G401 (cell line): Measurements from ENCODE around the gene LMTK2. TPM values are rescaled to one million over a fixed set of nuclear protein-coding genes. Genes with fewer than 3 reads are reported as not detected.
"Not testable (repeated sequence)": the region's sequence is repeated elsewhere in the genome, so short reads cannot be mapped to it uniquely, and the experiment has no call there.

Source experiments
- DNase-seq: peaks from one replicate; pipeline ENCODE4 v3.0.0-alpha.2; 2015; ENCODE audit warnings: low spot score
- in situ Hi-C: cut with HindIII; loops from 2 replicates; pipeline ENCODE4 v1.10.0; 2016; ENCODE audit warnings: low sequenced_read_pairs, mixed read lengths
- total RNA-seq: library from RNA; depleted of rRNA; stranded (reverse); fragments of >200 nt; shearing (Covaris generic); gene quantifications from 2 replicates; pipeline ENCODE4 v1.2.3, GENCODE V29; 2014

The LMTK2 gene
- total RNA-seq, 1 experiment from 2014 or later = 9.4 TPM

DNA sequence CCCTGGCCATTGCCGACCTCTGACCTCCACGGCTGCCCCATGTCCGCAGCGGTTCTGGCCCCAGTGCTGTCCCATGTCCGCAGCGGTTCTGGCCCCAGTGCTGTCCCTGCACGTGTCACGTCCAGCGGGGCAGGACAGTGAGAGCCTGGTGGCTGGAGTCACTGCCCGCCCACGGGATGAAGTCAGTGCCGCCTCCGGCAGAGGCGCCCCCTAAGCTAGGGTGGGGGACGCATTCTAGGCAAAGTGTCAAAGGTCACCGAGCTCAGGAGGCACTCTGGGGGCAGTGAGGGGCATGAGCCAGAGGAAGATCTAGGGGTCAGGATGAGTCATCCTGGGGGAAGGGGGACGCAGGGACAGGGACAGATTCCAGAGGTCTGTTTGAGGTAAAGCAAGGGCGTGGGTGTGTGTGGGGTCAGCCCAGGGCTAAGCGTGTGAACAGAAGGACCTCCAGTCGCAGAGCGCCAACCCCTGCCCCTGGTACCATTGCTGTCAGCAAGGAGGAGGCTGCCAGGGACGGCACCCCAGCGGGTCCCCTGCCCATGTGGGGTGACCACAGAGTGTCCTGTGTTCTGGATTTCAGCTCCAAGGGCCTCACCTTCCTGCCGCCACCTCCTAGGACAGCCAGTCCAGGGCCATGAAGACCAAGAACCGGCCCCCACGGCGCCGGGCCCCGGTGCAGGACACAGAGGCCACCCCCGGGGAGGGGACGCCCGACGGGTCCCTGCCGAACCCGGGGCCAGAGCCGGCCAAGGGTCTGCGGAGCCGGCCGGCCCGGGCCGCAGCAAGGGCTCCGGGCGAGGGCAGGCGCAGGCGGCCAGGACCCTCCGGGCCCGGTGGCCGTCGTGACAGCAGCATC lies 105.2 kb downstream of the LMTK2 start:
- in situ Hi-C loops = no loop called here

DNA sequence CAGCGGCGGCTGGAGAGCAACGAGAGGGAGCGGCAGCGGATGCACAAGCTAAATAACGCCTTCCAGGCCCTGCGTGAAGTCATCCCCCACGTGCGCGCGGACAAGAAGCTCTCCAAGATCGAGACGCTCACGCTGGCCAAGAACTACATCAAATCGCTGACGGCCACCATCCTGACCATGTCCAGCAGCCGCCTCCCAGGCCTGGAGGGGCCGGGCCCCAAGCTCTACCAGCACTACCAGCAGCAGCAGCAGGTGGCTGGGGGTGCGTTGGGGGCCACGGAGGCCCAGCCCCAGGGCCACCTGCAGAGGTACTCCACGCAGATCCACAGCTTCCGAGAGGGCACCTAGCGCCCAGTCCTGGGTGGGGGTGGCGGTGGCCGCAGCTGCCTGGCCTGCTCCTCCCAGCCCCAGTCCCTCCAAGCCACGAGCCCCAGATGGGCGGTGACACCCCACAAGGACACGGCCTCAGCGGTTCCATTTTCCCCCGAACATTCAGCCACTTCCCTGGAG lies 105.9 kb downstream of the LMTK2 start:
- in situ Hi-C loops = no loop called here
- DNase-seq = no peak

More for the DNA sequence above, 105.2 kb downstream of the LMTK2 start:
- DNase-seq = no peak

DNA sequence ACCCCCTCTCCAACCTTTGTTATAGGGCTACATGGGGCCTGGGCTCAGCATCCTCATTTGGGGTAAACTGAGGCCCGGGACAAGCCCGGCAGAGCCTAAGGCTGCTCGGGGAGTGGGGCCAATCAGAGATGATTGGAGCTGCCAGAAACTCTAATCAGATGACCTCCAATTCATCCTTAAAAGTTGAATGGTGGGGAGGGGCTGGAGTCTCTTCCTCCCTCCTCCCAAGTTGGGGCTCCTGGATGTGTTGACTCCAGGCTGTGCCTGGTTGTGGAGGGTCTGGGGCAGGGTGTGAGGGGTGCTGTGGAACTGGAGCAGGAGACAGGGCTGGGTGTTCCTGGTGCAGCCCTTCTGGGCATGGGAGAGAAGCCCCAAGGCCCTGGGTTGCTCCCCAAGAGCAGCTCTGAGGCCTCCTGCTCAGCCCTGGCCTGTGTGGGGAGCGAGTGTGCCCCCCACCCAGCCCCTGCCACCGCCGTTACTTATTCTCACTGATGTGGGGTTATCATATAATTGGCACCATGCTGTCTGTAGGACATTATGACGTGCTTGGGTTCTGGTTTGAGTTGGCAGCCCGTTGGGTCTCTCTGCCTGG lies 106.7 kb downstream of the LMTK2 start:
- in situ Hi-C loops = no loop called here
- no peak for DNase-seq

DNA sequence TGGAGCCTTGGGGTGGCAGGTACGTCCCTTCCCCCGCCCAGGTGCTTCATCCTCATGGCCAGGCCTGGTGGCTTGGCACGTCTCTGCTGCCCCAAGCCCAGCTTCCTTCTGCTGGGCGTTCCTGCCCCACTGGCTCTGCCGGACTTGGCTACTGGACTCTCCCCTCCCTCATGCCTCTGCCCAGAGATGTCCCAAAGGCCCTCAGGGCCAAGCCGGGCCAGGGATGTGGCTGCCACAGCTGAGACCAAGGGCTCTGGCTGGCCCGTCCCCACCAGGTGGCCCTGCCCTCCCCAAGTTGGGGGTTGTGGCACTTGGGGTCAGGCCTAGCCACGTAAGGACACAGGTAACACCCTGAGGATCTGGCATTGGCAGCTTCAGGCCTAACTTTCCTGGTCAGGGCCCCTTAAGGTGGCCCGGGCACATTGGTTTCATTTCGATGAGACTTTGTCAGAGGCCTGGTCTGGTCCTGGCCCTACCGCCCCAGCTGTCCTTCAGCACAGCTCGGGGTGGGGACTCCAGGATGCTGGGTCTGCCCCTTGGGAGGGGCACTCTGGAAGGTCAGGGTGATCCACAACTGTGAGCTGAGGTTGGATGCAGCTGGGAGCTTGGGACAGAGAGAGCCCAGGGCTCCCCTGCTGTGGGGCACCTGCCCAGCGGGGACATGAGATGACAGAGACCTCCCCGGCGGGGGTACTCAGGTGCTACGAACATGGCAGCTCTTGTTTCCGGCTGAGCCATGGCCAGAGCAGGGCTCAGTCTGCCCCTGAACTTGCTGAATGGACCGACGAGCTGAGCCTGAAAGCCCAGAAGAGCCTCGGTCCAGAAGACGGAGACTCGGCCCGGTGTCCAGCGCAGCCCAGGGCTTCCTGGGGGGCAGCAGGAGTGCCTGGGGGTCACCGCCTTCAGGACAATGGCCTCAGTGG lies 107.5 kb downstream of the LMTK2 start:
- no peak for DNase-seq

GRCh38 chr7:98214811-98215321 lies 108.2 kb downstream of the LMTK2 start:
- no peak for DNase-seq
- in situ Hi-C loops = no loop called here

More for the DNA sequence above, 107.5 kb downstream of the LMTK2 start:
- in situ Hi-C loops = no loop called here

GRCh38 chr7:98215561-98216495 lies 109.2 kb downstream of the LMTK2 start:
- no peak for DNase-seq
- in situ Hi-C loops = no loop called here

GRCh38 chr7:98216941-98217622 lies 110.4 kb downstream of the LMTK2 start:
- in situ Hi-C loops = no loop called here

GRCh38 chr7:98217623-98218582 lies 111.2 kb downstream of the LMTK2 start:
- DNase-seq = no peak

More at GRCh38 chr7:98216941-98217622, 110.4 kb downstream of the LMTK2 start:
- no peak for DNase-seq

DNA sequence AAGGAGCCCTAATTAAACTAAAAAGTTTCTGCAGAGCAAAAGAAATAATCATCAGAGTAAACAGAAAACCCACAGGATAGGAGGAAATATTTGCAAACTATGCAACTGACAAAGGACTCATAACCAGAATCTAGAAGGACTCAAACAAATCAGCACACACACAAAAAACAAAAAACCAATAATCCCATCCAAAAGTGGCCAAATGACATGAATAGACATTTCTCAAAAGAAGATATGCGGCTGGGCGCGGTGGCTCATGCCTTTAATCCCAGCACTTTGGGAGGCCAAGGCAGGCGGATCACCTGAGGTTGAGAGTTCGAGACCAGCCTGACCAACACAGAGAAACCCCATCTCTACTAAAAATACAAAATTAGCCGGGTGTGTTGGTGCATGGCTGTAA lies 112.7 kb downstream of the LMTK2 start:
- DNase-seq, in situ Hi-C loops: not testable (repeated sequence)

More at GRCh38 chr7:98217623-98218582, 111.2 kb downstream of the LMTK2 start:
- in situ Hi-C loops = no loop called here

- in situ Hi-C loops = no loop called here
- no peak for DNase-seq
Measured at GRCh38 chr7:98221611-98222532, 115.2 kb downstream of the LMTK2 start.

- DNase-seq = no peak
- in situ Hi-C loops = no loop called here
Measured at GRCh38 chr7:98222533-98223195, 116.0 kb downstream of the LMTK2 start.

- in situ Hi-C loops = no loop called here
- DNase-seq = no peak
Measured at GRCh38 chr7:98223351-98223897, 116.8 kb downstream of the LMTK2 start.

- in situ Hi-C loops = no loop called here
- no peak for DNase-seq
Measured at GRCh38 chr7:98223898-98224700, 117.4 kb downstream of the LMTK2 start.

DNA sequence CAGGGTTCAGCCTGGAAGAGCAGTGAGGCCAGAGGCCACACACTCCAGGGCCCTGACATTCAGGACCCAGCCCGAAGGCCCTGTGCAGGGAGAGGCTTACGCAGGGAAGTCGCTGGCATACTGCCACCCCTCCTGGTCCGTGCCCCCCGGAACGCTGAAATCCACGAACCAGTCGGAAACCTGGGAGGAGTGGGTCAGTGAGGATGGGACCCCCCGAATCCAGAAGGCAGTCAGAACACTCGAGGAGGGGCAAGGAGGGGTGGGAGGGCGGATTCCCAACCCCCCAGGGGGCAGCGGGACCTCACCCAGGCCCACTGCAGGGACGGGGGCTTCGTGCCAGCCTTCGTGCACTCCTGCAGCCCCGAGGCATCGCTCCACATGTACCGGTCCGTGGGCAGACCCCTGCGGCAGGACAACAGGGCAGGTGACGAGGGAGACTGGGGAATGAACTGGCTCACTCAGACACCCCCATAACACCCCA lies 118.1 kb downstream of the LMTK2 start:
- in situ Hi-C loops = no loop called here
- DNase-seq = no peak
